ENCODE results near the gene PCDHB2.

GRCh38 chr5:141094481-141095262 is at the start of gene PCDHB2:
- TF ChIP-seq CTCF (IDR thresholded peaks at IDR 0.05; ENCODE audit: poor library complexity) (peak; percentile 80), EZH2phosphoT487 (IDR thresholded peaks at IDR 0.05; ENCODE audit: low read depth, severe bottlenecking, unreplicated experiment) (no peak)

Data from hepatocyte (in vitro differentiated cells).